Activated gamma-delta T cell treated with anti-CD3 and anti-CD28 coated beads, Interleukin-2, amount 50 U/mL, for 16 hours (primary cell): ENCODE data around the gene SPRYD3.
"Not testable (repeated sequence)": the region's sequence is repeated elsewhere in the genome, so short reads cannot be mapped to it uniquely, and the experiment has no call there.

ENCODE experiments used
- DNase-seq: peaks from one replicate; pipeline ENCODE4 v3.0.0-alpha.2; 2020; ENCODE audit warnings: low read depth

The SPRYD3 gene

GRCh38 chr12:53051058-53051880 lies 27.9 kb downstream of the SPRYD3 start:
- DNase-seq = no peak

GRCh38 chr12:53050426-53051057 lies 28.6 kb downstream of the SPRYD3 start:
- no peak for DNase-seq

- DNase-seq = no peak
Measured at GRCh38 chr12:53049571-53050318, 29.4 kb downstream of the SPRYD3 start, which contains the start of gene TNS2. TSS of gene TNS2 (plus strand) at chr12:53050065. CDS start at chr12:53050186, 121 bp downstream.

- no peak for DNase-seq
Measured at GRCh38 chr12:53048780-53049401, 30.3 kb downstream of the SPRYD3 start.

GRCh38 chr12:53048033-53048779 lies 31.0 kb downstream of the SPRYD3 start:
- no peak for DNase-seq

DNA sequence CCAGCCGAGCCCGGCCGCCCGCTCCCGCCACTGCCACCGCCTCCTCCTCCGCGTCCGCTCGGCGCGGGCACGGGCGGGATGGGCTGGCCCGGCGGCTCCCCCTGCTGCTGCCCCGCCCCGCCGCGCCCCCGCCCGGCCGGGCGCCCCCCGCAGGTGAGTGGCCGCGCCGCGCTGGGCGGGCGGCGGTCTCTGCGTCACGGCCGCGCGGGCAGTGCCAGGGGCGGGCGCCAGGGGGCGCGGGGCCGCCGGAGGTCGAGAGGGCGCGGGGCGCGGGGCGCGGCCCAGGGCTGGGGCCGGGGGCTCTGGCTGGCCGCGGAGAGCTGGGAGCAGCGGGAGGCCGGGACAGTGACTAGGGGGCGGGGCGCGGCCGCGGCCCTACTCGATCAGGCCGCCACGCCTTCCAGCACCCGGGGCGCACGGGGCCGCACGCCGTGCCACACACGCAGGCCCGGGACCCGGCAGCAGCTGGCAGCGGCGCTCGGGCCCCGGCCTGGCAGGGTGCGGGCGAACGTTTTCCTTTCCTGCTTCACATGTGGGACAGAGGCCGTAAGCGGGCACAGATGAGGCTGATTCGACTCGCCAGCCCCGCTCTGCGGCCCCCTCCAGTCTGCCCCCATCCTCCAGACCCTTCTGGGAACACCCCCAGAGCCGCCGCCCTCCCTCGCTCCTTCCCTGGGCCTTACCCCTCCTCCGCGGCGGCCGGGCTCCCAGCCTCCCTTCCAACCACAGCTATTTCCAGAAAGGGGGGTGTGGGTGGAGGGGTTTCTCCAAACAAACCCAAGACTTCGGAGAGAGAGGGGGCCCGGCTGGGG lies 31.8 kb downstream of the SPRYD3 start:
- peak; percentile 64 for DNase-seq

DNA sequence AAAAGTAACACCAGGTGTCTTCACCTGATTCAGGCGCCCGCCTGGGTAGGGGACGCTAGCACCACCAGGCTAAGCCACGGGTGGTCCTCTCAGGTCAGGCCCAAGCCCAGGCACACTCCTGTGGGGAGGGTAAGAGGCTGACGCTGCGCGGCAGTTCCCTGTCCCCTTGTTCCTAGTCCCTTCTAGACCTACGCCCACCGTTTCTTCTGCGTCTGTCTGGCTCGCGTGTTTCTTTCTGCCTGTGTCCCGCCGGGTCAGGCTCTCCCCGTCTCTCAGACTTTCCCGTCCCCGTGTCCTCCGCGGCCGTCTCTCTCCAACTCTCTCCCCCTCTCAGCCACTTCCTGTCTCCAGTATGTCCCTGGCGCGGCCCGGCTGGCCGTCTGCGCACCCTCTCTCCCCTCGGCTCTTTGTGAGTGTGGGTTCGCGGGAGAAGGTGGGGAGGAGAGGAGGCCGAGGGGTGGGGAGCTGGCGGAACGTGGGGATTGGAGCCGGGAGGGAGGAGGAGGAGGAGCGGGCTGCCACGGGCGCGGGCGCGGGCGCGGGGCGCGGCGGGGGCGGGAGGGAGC lies 32.5 kb downstream of the SPRYD3 start:
- DNase-seq = peak; percentile 27

GRCh38 chr12:53045696-53046045 lies 33.5 kb downstream of the SPRYD3 start:
- no peak for DNase-seq

GRCh38 chr12:53044896-53045695 lies 34.1 kb downstream of the SPRYD3 start:
- no peak for DNase-seq

GRCh38 chr12:53044052-53044581 lies 35.1 kb downstream of the SPRYD3 start:
- DNase-seq = no peak

GRCh38 chr12:53042607-53043454 lies 36.4 kb downstream of the SPRYD3 start:
- no peak for DNase-seq

GRCh38 chr12:53039851-53040250 lies 39.3 kb downstream of the SPRYD3 start:
- DNase-seq = no peak

DNA sequence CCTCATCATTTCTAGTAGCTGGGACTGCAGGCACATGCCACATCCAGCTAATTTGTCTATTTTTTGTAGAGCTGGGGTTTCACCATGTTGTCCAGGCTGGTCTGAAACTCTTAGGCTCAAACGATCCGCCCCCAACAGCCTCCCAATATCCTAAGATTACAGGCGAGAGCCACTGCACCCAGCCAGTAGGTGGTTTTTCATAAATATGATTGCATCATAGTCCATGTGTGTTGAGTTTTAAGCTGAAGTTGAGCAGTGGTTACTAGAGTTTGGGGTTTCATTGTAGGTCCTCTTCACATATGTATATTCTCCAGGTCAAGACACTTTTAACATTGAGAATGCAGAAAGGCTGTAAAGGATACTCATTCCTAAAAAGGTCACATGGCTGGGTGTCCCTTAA lies 42.4 kb downstream of the SPRYD3 start:
- no peak for DNase-seq

DNA sequence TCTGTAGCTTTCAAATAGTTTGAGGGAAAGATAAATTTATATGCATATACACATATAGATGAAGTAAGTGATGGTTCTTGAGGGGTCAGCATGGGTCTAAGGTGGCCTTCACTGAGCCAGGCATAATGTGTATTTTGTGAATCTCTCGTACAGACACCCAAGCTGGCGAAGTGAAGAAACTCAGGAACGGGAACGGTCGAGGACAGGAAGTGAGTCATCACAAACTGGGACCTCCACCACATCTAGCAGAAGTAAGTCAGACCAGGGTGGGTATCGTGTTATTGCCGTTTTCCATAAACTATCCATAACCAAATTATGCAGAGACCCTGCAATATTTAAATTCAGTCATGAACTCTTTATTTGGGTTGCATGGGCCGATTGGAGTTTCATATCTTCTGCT lies 44.7 kb downstream of the SPRYD3 start:
- no peak for DNase-seq

- not testable (repeated sequence) for DNase-seq
Measured at GRCh38 chr12:53033832-53034231, 45.4 kb downstream of the SPRYD3 start.

DNA sequence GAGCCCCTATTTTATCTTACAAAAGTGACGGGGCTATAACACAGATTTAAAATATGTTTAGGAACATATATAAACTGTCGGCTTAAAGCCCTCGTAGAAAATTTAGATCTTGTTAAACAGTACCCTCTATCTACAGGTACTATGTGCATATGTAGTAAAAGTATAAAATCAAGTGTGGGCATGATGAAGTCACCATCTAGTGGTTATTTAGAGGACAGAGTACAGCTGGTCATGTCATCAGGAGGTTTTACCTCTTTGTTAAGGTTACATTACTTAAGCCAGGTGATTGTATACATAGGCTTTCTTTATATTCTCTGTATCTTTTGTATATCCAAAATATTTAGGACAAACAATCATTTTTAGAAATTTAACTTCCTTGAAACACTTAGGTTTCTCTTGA lies 47.6 kb downstream of the SPRYD3 start:
- no peak for DNase-seq

GRCh38 chr12:53027014-53027413 lies 52.2 kb downstream of the SPRYD3 start:
- DNase-seq = not testable (repeated sequence)

DNA sequence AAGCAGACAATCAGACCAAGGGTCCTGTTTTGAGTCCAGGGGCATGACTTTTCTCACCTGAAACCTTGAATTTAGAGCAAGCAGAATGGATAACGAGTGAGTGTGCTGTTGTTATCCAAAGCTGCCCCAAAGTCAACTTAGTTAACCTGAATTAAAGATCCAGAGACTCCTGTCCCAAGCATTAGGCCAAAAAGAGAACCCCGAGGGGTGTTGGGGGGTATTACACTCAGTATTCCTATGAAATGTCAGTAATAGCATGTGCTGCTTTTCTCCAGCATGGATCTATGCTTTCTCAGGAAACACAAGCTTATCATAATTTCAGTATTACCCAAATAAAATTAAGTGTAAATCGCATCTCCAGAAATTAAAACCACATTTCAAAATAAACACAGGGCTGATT lies 53.9 kb downstream of the SPRYD3 start:
- DNase-seq = no peak
